ENCODE data around the gene TECPR1.

The TECPR1 gene

GRCh38 chr7:98196706-98197605 is 55.1 kb downstream of the TECPR1 start:
- no peak for FAIRE-seq
- TF ChIP-seq POLR2A (IDR thresholded peaks at IDR 0.05; ENCODE audit: low read depth, low read length): no peak
- DNase-seq (ENCODE audit: insufficient read length, low spot score): no peak

GRCh38 chr7:98194672-98195457 is 57.2 kb downstream of the TECPR1 start:
- DNase-seq (ENCODE audit: insufficient read length, low spot score) (no peak), FAIRE-seq (no peak)
- TF ChIP-seq POLR2A (IDR thresholded peaks at IDR 0.05; ENCODE audit: low read depth, low read length): no peak

- FAIRE-seq (no peak), DNase-seq (ENCODE audit: insufficient read length, low spot score) (no peak)
- no peak for TF ChIP-seq POLR2A (IDR thresholded peaks at IDR 0.05; ENCODE audit: low read depth, low read length)
Observed at GRCh38 chr7:98194186-98194585, 57.8 kb downstream of the TECPR1 start.

- no peak for TF ChIP-seq POLR2A (IDR thresholded peaks at IDR 0.05; ENCODE audit: low read depth, low read length)
- no peak for DNase-seq (ENCODE audit: insufficient read length, low spot score)
- no peak for FAIRE-seq
Observed at GRCh38 chr7:98193474-98194180, 58.4 kb downstream of the TECPR1 start.

GRCh38 chr7:98192781-98193457 is 59.1 kb downstream of the TECPR1 start:
- no peak for DNase-seq (ENCODE audit: insufficient read length, low spot score)
- FAIRE-seq: no peak
- no peak for TF ChIP-seq POLR2A (IDR thresholded peaks at IDR 0.05; ENCODE audit: low read depth, low read length)

GRCh38 chr7:98191668-98192431 is 60.2 kb downstream of the TECPR1 start:
- no peak for TF ChIP-seq POLR2A (IDR thresholded peaks at IDR 0.05; ENCODE audit: low read depth, low read length)
- DNase-seq (ENCODE audit: insufficient read length, low spot score) (no peak), FAIRE-seq (no peak)

GRCh38 chr7:98189559-98189958 is 62.5 kb downstream of the TECPR1 start:
- no peak for TF ChIP-seq POLR2A (IDR thresholded peaks at IDR 0.05; ENCODE audit: low read depth, low read length)
- FAIRE-seq: no peak
- no peak for DNase-seq (ENCODE audit: insufficient read length, low spot score)

- FAIRE-seq: no peak
Observed at GRCh38 chr7:98187138-98187502, 64.9 kb downstream of the TECPR1 start.

GRCh38 chr7:98186452-98187137 is 65.4 kb downstream of the TECPR1 start:
- DNase-seq (ENCODE audit: insufficient read length, low spot score) (no peak), FAIRE-seq (no peak)
- no peak for TF ChIP-seq POLR2A (IDR thresholded peaks at IDR 0.05; ENCODE audit: low read depth, low read length)

More at GRCh38 chr7:98187138-98187502, 64.9 kb downstream of the TECPR1 start:
- no peak for TF ChIP-seq POLR2A (IDR thresholded peaks at IDR 0.05; ENCODE audit: low read depth, low read length)
- DNase-seq (ENCODE audit: insufficient read length, low spot score): no peak

- FAIRE-seq (no peak), DNase-seq (ENCODE audit: insufficient read length, low spot score) (no peak)
- no peak for TF ChIP-seq POLR2A (IDR thresholded peaks at IDR 0.05; ENCODE audit: low read depth, low read length)
Observed at GRCh38 chr7:98185101-98185500, 66.9 kb downstream of the TECPR1 start.

- DNase-seq (ENCODE audit: insufficient read length, low spot score) (no peak), FAIRE-seq (no peak)
- TF ChIP-seq POLR2A (IDR thresholded peaks at IDR 0.05; ENCODE audit: low read depth, low read length): no peak
Observed at GRCh38 chr7:98180751-98181150, 71.3 kb downstream of the TECPR1 start.

- DNase-seq (ENCODE audit: insufficient read length, low spot score): no peak
- no peak for FAIRE-seq
- no peak for TF ChIP-seq POLR2A (IDR thresholded peaks at IDR 0.05; ENCODE audit: low read depth, low read length)
Observed at GRCh38 chr7:98178762-98179490, 73.1 kb downstream of the TECPR1 start.
